Mammary epithelial cell (primary cell): ENCODE data around the gene IRAG1.

Experiments
- EZH2 ChIP-seq: IDR thresholded peaks from 2 replicates; pipeline ENCODE4 v1.6.1; 2012; ENCODE audit warnings: low read length, inconsistent platforms, borderline replicate concordance
- TF ChIP-seq, protein P1 (sequence below), 2 donors: IDR thresholded peaks in 1 of 2; conservative IDR thresholded peaks in 1 of 2; 2 replicates each; pipeline ENCODE4 v1.5.1; 2011 to 2012; ENCODE audit warnings: inconsistent platforms in 2 of 2, low read length in 2 of 2, mild to moderate bottlenecking in 2 of 2, control low read depth in 1 of 2, low read depth in 1 of 2; ENCODE audit not compliant: insufficient read depth in 1 of 2; ENCODE audit errors: extremely low read depth in 1 of 2

GRCh38 chr11:10695833-10696232 is 2.3 kb upstream of the IRAG1 start:
- TF ChIP-seq, protein P1, sequence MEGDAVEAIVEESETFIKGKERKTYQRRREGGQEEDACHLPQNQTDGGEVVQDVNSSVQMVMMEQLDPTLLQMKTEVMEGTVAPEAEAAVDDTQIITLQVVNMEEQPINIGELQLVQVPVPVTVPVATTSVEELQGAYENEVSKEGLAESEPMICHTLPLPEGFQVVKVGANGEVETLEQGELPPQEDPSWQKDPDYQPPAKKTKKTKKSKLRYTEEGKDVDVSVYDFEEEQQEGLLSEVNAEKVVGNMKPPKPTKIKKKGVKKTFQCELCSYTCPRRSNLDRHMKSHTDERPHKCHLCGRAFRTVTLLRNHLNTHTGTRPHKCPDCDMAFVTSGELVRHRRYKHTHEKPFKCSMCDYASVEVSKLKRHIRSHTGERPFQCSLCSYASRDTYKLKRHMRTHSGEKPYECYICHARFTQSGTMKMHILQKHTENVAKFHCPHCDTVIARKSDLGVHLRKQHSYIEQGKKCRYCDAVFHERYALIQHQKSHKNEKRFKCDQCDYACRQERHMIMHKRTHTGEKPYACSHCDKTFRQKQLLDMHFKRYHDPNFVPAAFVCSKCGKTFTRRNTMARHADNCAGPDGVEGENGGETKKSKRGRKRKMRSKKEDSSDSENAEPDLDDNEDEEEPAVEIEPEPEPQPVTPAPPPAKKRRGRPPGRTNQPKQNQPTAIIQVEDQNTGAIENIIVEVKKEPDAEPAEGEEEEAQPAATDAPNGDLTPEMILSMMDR (conservative IDR thresholded peaks at IDR 0.05 in 1 of 2, IDR thresholded peaks at IDR 0.05 in 1 of 2; ENCODE audit: extremely low read depth in 1 of 2, insufficient read depth in 1 of 2, low read depth in 1 of 2, low read length in 2 of 2), result no peak
- TF ChIP-seq EZH2, result no peak
